GM21786 (cell line): Measurements from ENCODE around the gene GABBR2.

ENCODE experiments used
- ATAC-seq: cut with Tn5 transposase; IDR thresholded peaks from one replicate; pipeline ENCODE4 v1.9.1; 2021; ENCODE audit not compliant: unreplicated experiment

The GABBR2 gene

GRCh38 chr9:98378206-98378780, 330.4 kb downstream of the GABBR2 start:
- no peak for ATAC-seq

GRCh38 chr9:98375138-98375726, 333.5 kb downstream of the GABBR2 start:
- ATAC-seq, result peak; percentile 63

DNA sequence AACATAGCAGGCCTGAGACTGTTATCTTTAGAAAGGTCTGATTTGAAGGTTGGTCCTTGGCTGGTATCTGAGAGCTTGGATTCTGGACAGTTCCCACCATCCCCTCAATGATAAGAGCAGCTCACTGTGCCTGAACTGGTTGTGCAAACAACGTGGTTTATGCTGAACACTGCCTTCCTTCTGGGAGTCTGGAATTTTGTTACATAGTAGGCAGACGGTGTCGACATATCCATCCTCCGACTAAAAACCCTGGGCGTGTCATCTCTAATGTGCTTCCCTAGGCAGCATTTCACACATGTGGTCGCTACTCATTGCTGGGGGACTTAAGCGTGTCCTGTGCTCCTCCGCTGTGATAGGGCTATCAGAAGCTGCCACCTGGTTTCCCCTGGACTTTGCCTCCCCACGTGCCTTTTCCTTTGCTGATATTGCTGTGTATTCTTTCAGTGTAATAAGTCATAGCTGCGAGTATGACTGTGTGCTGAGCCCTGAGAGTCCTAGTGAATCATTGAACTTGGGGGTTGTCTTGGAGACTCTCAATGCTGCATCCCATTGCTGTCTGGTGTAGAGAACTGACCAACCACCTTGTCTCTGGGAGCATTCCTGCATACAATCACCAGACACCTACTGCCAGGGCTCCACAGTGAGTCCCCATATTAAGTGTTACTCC, 334.2 kb downstream of the GABBR2 start:
- ATAC-seq, result peak; percentile 9

DNA sequence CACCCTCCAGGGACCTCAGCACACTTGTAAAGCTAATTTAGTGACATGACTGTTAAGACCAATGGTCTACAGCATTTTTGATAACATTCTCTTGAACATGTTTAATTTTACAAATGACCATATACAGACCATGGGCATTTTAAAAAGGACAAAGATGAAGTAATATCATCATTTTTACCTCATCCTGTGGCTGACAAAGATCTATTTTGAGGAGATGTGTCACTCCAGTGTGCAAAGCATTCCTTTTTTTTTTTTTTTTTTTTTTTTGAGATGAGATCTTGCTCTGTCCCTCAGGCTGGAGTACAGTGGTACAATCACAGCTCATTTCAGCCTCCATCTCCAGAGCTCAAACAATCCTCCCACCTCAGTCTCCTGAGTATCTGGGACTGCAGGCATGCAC, 335.1 kb downstream of the GABBR2 start:
- no peak for ATAC-seq

GRCh38 chr9:98372077-98372836, 336.5 kb downstream of the GABBR2 start:
- no peak for ATAC-seq

DNA sequence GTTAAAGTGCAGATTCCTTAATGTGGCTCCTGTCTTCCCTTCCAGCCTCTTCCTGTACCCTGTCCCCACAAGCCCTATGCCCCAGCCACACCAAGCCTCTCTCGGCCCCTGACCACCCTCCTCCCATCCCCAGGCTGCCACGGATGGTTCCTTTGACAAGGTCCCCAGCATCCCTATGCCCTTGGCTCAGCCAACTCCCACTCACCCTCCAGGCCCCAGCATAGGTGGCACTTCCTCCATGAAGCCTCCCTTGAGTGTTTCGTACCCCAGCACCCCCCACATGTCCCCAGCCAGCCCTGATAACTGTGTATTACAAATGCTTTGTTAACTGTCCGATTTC, 337.8 kb downstream of the GABBR2 start:
- no peak for ATAC-seq

GRCh38 chr9:98370300-98370975, 338.3 kb downstream of the GABBR2 start:
- ATAC-seq, result no peak

DNA sequence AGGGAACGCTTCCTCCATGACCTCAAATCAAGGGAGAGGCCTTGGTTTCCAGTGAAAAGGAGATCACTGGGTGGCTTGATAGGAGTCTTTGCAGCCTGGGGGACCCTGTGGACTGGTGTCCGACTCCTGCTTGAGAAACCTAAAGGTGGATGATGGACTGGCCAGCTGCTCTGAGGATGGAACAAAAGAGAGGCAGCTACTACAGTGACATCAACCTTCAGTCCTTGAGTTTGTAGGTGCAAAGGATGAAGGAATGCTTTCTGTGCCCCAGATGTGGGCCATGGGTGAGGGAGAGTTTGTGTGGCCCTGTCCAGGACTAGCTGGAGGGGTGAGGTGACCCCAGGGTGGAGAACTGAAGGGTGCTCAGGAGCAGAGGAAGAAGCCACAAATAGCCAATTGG, 338.8 kb downstream of the GABBR2 start:
- no peak for ATAC-seq

DNA sequence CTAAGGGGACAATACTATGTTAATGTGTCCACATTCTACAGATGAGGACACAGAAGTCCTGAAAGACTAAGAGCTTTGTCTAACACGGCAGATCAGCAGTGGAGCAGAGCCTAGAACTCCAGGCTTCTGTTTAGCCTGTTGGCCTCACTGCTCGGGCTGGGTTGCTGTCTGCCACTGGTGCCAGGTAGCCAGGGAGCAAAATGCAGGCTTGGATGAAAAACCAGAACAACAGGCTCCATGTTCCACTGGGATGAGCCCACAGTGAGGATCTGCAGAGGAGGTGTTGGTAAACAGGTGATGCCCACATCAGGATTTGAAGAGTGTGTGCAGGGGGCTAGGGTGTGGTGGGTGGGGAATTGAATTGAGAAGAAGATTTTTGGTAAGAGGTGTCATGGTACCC, 339.3 kb downstream of the GABBR2 start:
- ATAC-seq, result no peak

DNA sequence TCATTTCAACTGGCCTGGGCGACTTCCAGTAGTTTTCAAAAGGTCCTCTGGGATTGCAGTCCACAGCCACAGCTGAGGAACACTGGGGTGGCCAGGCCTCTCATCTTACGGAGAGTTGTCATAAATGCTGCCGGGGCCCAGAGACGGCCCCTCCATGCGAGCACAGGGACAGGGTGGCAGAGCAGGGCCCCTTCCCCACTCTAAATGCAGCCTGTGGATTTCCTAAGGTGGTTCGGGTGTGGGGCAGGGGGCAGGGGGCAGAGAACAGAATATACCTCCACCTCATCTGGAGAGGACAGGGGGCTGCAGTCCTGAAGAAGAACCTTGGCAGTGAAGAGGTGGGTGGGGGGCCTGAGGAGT, 339.7 kb downstream of the GABBR2 start:
- no peak for ATAC-seq

GRCh38 chr9:98368366-98369065, 340.2 kb downstream of the GABBR2 start:
- ATAC-seq, result no peak

GRCh38 chr9:98367923-98368322, 340.8 kb downstream of the GABBR2 start:
- no peak for ATAC-seq

- no peak for ATAC-seq
Measured at GRCh38 chr9:98367371-98367900, 341.3 kb downstream of the GABBR2 start.

DNA sequence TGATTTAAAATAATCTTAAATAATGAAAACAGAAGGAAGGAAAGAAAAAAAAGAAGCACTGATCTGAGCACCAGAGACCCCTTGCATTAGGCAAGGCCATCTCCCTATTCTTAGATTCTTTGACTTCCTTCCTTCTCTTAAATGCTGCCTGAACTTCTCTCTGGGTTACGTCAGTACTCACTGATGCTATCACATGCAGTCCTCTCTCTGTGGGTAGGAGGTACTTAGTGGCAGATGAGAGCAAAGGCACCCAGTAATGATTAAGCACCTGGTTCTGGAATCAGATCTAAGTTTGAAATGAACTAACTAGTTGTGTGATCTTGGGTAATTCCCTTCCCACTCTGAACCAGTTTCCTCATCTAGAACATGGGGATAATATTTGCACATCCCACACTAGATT, 343.0 kb downstream of the GABBR2 start:
- no peak for ATAC-seq

DNA sequence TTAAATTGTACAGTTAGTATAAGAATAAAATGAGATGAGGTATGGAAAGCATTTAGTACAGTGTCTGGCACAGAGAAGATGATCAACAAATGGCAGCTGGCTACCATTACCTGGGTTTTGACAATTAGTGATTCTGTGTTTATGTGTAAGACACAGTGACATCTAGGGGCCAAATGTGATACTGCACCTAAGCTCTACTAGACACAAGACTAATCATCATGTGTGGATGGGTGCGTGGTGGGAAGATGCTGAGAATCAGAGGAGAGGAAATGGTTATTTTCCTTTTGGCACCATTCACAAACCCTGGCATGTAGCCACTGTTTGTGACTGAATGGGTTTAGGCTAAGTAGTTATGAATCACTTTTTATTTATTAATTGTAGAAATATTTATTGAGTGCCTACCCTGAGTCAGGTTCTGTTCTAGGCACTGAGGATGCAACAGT, 343.5 kb downstream of the GABBR2 start:
- no peak for ATAC-seq

GRCh38 chr9:98364086-98364485, 344.6 kb downstream of the GABBR2 start:
- no peak for ATAC-seq

GRCh38 chr9:98363644-98364043, 345.1 kb downstream of the GABBR2 start:
- no peak for ATAC-seq

GRCh38 chr9:98362624-98363252, 346.0 kb downstream of the GABBR2 start:
- ATAC-seq, result no peak

DNA sequence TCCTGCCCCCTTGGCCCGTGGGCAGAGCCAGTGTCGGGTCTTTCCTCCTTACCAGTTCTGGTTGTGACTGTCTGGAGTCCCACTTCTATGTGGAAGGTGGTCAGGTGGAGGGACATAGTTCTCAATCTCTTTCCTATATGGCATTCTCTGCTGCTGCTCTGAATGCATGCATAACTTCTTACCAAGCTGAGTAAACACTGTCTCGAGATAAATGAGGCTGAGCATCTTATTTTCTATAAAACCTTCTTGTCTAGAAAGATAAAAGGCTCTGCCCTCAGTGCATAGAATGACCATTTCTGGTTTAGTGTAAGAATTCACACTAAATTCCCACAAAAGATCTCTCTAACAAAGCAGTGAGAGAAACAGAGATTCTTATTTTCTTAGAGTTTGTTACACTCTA, 347.1 kb downstream of the GABBR2 start:
- no peak for ATAC-seq

- ATAC-seq, result no peak
Measured at GRCh38 chr9:98360176-98360708, 348.5 kb downstream of the GABBR2 start.
